Type B pancreatic cell (in vitro differentiated cells): Measurements from ENCODE around the gene ZNF202. TPM values are rescaled to one million over a fixed set of nuclear protein-coding genes. Genes with fewer than 3 reads are reported as not detected.

Experiments
- DNase-seq: peaks from one replicate; pipeline ENCODE4 v3.0.0; 2021; ENCODE audit warnings: mixed read lengths; ENCODE audit not compliant: unreplicated experiment; ENCODE audit errors: extremely low spot score
- H3K27ac Mint-ChIP-seq: 2 replicates; pipeline ENCODE4 v1.8.0; 2021; ENCODE audit warnings: mild to moderate bottlenecking, mixed read lengths
- H3K27me3 Mint-ChIP-seq: 2 replicates; pipeline ENCODE4 v1.8.0; 2021; ENCODE audit warnings: mixed read lengths
- H3K36me3 Mint-ChIP-seq: 2 replicates; pipeline ENCODE4 v1.8.0; 2021; ENCODE audit warnings: mixed read lengths
- H3K4me1 Mint-ChIP-seq: one replicate; pipeline ENCODE4 v1.8.0; 2021; ENCODE audit warnings: mixed read lengths; ENCODE audit not compliant: unreplicated experiment
- H3K4me3 Mint-ChIP-seq: 2 replicates; pipeline ENCODE4 v1.8.0; 2021; ENCODE audit warnings: mild to moderate bottlenecking, mixed read lengths
- H3K9me3 Mint-ChIP-seq: 2 replicates; pipeline ENCODE4 v1.8.0; 2021; ENCODE audit warnings: mixed read lengths
- CTCF ChIP-seq: fragments of 200-600 bp; sonication (generic); conservative IDR thresholded peaks from 2 replicates; pipeline ENCODE4 v1.5.0; 2021; ENCODE audit warnings: antibody characterized with exemption, mild to moderate bottlenecking
- total RNA-seq: library from RNA; stranded (reverse); gene quantifications from 2 replicates; pipeline ENCODE4 v1.2.1, GENCODE V29; 2021; ENCODE audit warnings: low replicate concordance

Gene ZNF202
- total RNA-seq, 1 donor from 2014 or later = 20.5 TPM

GRCh38 chr11:123740787-123741158, 687 bp downstream of the ZNF202 start:
- peaks cover 7% of the 10 kb centered on the region for H3K4me1 Mint-ChIP-seq
- peak overlapping the region; percentile 91 for H3K4me3 Mint-ChIP-seq
- no peak for DNase-seq
- TF ChIP-seq CTCF = no peak
- no peaks in the 10 kb centered on the region for H3K9me3 Mint-ChIP-seq
- peaks cover 22% of the 10 kb centered on the region for H3K36me3 Mint-ChIP-seq
- no peaks in the 10 kb centered on the region for H3K27me3 Mint-ChIP-seq
- H3K27ac Mint-ChIP-seq = peak overlapping the region; percentile 82

DNA sequence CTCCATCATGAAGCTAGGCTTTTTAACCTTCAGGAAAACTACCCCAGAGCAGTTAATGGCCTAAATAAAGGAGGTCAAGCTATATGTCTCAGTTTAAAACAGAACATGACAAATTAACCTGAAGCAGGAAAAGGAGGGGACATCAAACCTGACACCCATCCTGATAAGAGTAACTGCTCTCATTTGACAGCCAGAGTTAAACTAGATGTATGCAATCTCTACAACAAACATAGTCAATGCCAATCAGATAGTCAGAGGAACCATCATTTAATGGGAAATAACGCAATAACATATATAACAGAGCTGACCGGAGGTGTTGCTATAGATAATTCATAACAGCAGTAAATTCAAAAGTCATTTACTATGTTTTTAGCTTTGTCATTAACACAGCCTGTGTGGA, 3.1 kb downstream of the ZNF202 start:
- Mint-ChIP-seq H3K36me3 (peaks cover 27% of the 10 kb centered on the region), H3K9me3 (no peaks in the 10 kb centered on the region), H3K4me1 (peaks cover 7% of the 10 kb centered on the region), H3K27ac (no peak overlapping the region), H3K4me3 (no peak overlapping the region), H3K27me3 (no peaks in the 10 kb centered on the region)
- DNase-seq = no peak
- TF ChIP-seq CTCF = no peak

GRCh38 chr11:123736769-123737168, 4.7 kb downstream of the ZNF202 start:
- Mint-ChIP-seq H3K27me3 (no peaks in the 10 kb centered on the region), H3K4me1 (no peaks in the 10 kb centered on the region), H3K4me3 (no peak overlapping the region), H3K9me3 (no peaks in the 10 kb centered on the region), H3K27ac (no peak overlapping the region), H3K36me3 (peaks cover 27% of the 10 kb centered on the region)
- no peak for TF ChIP-seq CTCF
- DNase-seq = no peak

GRCh38 chr11:123729602-123730001, 11.9 kb downstream of the ZNF202 start:
- H3K36me3 Mint-ChIP-seq = peaks cover 54% of the 10 kb centered on the region
- DNase-seq = no peak
- H3K9me3 Mint-ChIP-seq = no peaks in the 10 kb centered on the region
- no peak overlapping the region for H3K27ac Mint-ChIP-seq
- no peak for TF ChIP-seq CTCF
- H3K27me3 Mint-ChIP-seq = no peaks in the 10 kb centered on the region
- no peak overlapping the region for H3K4me3 Mint-ChIP-seq
- H3K4me1 Mint-ChIP-seq = no peaks in the 10 kb centered on the region

GRCh38 chr11:123725995-123726655, 15.3 kb downstream of the ZNF202 start:
- Mint-ChIP-seq H3K27ac (no peak overlapping the region), H3K36me3 (peaks cover 62% of the 10 kb centered on the region), H3K9me3 (no peaks in the 10 kb centered on the region), H3K27me3 (no peaks in the 10 kb centered on the region), H3K4me3 (no peak overlapping the region), H3K4me1 (no peaks in the 10 kb centered on the region)
- no peak for TF ChIP-seq CTCF
- DNase-seq = no peak

DNA sequence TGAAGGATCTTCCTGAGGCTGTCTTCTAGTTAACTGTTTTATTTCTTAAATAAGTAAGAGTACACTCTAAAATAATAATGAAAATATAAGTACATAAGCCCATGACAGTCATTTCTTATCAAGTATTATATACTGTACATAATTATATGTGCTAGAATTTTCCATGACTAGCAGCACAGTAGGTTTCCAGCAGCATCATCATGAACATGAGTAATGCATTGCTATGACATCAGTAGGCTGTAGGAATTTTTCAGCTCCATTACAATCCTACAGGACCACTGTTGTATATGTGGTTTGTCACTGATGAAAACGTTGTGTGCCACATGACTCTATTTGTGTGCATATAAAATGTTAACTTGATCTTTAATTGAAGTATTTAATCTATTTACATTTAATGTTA, 22.0 kb downstream of the ZNF202 start:
- H3K27ac Mint-ChIP-seq = no peak overlapping the region
- H3K4me1 Mint-ChIP-seq = no peaks in the 10 kb centered on the region
- peaks cover 11% of the 10 kb centered on the region for H3K36me3 Mint-ChIP-seq
- no peak overlapping the region for H3K4me3 Mint-ChIP-seq
- TF ChIP-seq CTCF = no peak
- no peaks in the 10 kb centered on the region for H3K9me3 Mint-ChIP-seq
- no peak for DNase-seq
- peaks cover 20% of the 10 kb centered on the region for H3K27me3 Mint-ChIP-seq
